KMS-11 (cell line): ENCODE measurements around the gene CD300LG.

ENCODE experiments used
- H2AFZ ChIP-seq: fragments of 200-600 bp; sonication (generic); 2 replicates; pipeline ENCODE4 v1.6.1; 2016; ENCODE audit warnings: antibody characterized with exemption, mixed run types, low read depth
- H3K27ac ChIP-seq: fragments of 200-600 bp; sonication (generic); 2 replicates; pipeline ENCODE4 v1.6.1; 2016; ENCODE audit warnings: mild to moderate bottlenecking, mixed run types
- H3K27me3 ChIP-seq: fragments of 200-600 bp; sonication (generic); 2 replicates; pipeline ENCODE4 v1.6.1; 2017; ENCODE audit warnings: mild to moderate bottlenecking, low read depth, mixed run types, moderate library complexity; ENCODE audit not compliant: insufficient read depth
- H3K36me3 ChIP-seq: fragments of 200-600 bp; sonication (generic); 2 replicates; pipeline ENCODE4 v1.6.1; 2017; ENCODE audit warnings: mild to moderate bottlenecking, mixed run types; ENCODE audit not compliant: insufficient read depth
- H3K4me1 ChIP-seq: fragments of 200-600 bp; sonication (generic); 2 replicates; pipeline ENCODE4 v1.6.1; 2016; ENCODE audit warnings: mild to moderate bottlenecking, low read depth, mixed run types; ENCODE audit not compliant: poor library complexity, severe bottlenecking
- H3K4me2 ChIP-seq: fragments of 200-600 bp; sonication (generic); 2 replicates; pipeline ENCODE4 v1.7.0; 2016; ENCODE audit warnings: mild to moderate bottlenecking, mixed run types
- H3K4me3 ChIP-seq: fragments of 200-600 bp; sonication (generic); IDR thresholded peaks from 2 replicates; pipeline ENCODE4 v1.6.1; 2017; ENCODE audit warnings: low read depth, low read length, mixed read lengths; ENCODE audit not compliant: insufficient read depth
- H3K79me2 ChIP-seq: fragments of 200-600 bp; sonication (generic); 2 replicates; pipeline ENCODE4 v1.6.1; 2016; ENCODE audit warnings: low read depth, mixed run types; ENCODE audit not compliant: insufficient read depth
- H3K9ac ChIP-seq: fragments of 200-600 bp; sonication (generic); 2 replicates; pipeline ENCODE4 v1.6.1; 2016; ENCODE audit warnings: mild to moderate bottlenecking, mixed run types
- H4K20me1 ChIP-seq: fragments of 200-600 bp; sonication (generic); 2 replicates; pipeline ENCODE4 v1.6.1; 2016; ENCODE audit warnings: mild to moderate bottlenecking, mixed run types; ENCODE audit not compliant: insufficient read depth
- CTCF ChIP-seq: fragments of 200-600 bp; sonication (generic); conservative IDR thresholded peaks from 2 replicates; pipeline ENCODE4 v1.6.1; 2017; ENCODE audit warnings: low read depth, mild to moderate bottlenecking, antibody characterized with exemption, low read length, moderate library complexity, mixed read lengths

CD300LG gene

GRCh38 chr17:43878260-43879175 lies 31.5 kb downstream of the CD300LG start:
- H3K4me1 ChIP-seq, result peaks cover 4% of the 10 kb centered on the region
- H3K4me2 ChIP-seq, result no peak overlapping the region

GRCh38 chr17:43879723-43880419 lies 32.9 kb downstream of the CD300LG start:
- no peak for TF ChIP-seq CTCF
- Histone ChIP-seq H3K4me1 (peaks cover 4% of the 10 kb centered on the region), H4K20me1 (no peaks in the 10 kb centered on the region), H3K4me2 (no peak overlapping the region), H3K36me3 (no peaks in the 10 kb centered on the region), H2AFZ (no peak overlapping the region), H3K79me2 (no peaks in the 10 kb centered on the region), H3K4me3 (no peak overlapping the region), H3K27ac (no peak overlapping the region), H3K27me3 (no peaks in the 10 kb centered on the region), H3K9ac (no peak overlapping the region)

More at GRCh38 chr17:43878260-43879175, 31.5 kb downstream of the CD300LG start:
- Histone ChIP-seq H2AFZ (no peak overlapping the region), H3K36me3 (no peaks in the 10 kb centered on the region), H4K20me1 (no peaks in the 10 kb centered on the region), H3K9ac (no peak overlapping the region), H3K27me3 (no peaks in the 10 kb centered on the region), H3K27ac (no peak overlapping the region), H3K4me3 (no peak overlapping the region), H3K79me2 (no peaks in the 10 kb centered on the region)
- TF ChIP-seq CTCF, result peak; percentile 86

- H3K4me3 ChIP-seq, result no peak overlapping the region
- H2AFZ ChIP-seq, result no peak overlapping the region
- no peak overlapping the region for H3K4me2 ChIP-seq
- peaks cover 4% of the 10 kb centered on the region for H3K4me1 ChIP-seq
- H3K27ac ChIP-seq, result no peak overlapping the region
- H3K9ac ChIP-seq, result no peak overlapping the region
- peak; percentile 93 for TF ChIP-seq CTCF
- H3K27me3 ChIP-seq, result no peaks in the 10 kb centered on the region
- H3K36me3 ChIP-seq, result no peaks in the 10 kb centered on the region
- H4K20me1 ChIP-seq, result no peaks in the 10 kb centered on the region
- H3K79me2 ChIP-seq, result no peaks in the 10 kb centered on the region
These were observed 33.5 kb downstream of the CD300LG start for GRCh38 chr17:43880420-43880991.

- no peak overlapping the region for H3K27ac ChIP-seq
- H3K36me3 ChIP-seq, result no peaks in the 10 kb centered on the region
- no peak overlapping the region for H3K9ac ChIP-seq
- H3K4me3 ChIP-seq, result no peak overlapping the region
- H3K79me2 ChIP-seq, result no peaks in the 10 kb centered on the region
- no peaks in the 10 kb centered on the region for H4K20me1 ChIP-seq
- H3K27me3 ChIP-seq, result no peaks in the 10 kb centered on the region
- peaks cover 4% of the 10 kb centered on the region for H3K4me1 ChIP-seq
- no peak for TF ChIP-seq CTCF
- no peak overlapping the region for H2AFZ ChIP-seq
- H3K4me2 ChIP-seq, result no peak overlapping the region
These were observed 34.2 kb downstream of the CD300LG start for GRCh38 chr17:43881181-43881580.
